ENCODE results near the gene CGGBP1.

The CGGBP1 gene

GRCh38 chr3:88084097-88084501 is 25.3 kb upstream of the CGGBP1 start:
- ChIA-PET POLR2A (no interaction called here), CTCF (interaction anchor here (1.5 to 1.6 kb wide), 2 partner anchors 27 to 29 kb away, joined by 3 to 4 read pairs; no protein-coding TSS in a partner anchor)
- no peak overlapping the region for H3K4me3 ChIP-seq (ENCODE audit: low read depth, low read length)
- TF ChIP-seq CTCF (IDR thresholded peaks at IDR 0.05; ENCODE audit: insufficient read depth, low read length, missing control alignments), result no peak
- DNase-seq (ENCODE audit: low read depth, low spot score), result no peak

- H3K4me3 ChIP-seq (ENCODE audit: low read depth, low read length), result no peak overlapping the region
- ChIA-PET CTCF (no interaction called here), POLR2A (no interaction called here)
- no peak for DNase-seq (ENCODE audit: low read depth, low spot score)
- no peak for TF ChIP-seq CTCF (IDR thresholded peaks at IDR 0.05; ENCODE audit: insufficient read depth, low read length, missing control alignments)
Observed at GRCh38 chr3:88082854-88083253, 24.0 kb upstream of the CGGBP1 start.

GRCh38 chr3:88078932-88079331 is 20.1 kb upstream of the CGGBP1 start:
- no peak overlapping the region for H3K4me3 ChIP-seq (ENCODE audit: low read depth, low read length)
- no peak for DNase-seq (ENCODE audit: low read depth, low spot score)
- no peak for TF ChIP-seq CTCF (IDR thresholded peaks at IDR 0.05; ENCODE audit: insufficient read depth, low read length, missing control alignments)
- CTCF ChIA-PET, result interaction anchor here (0.7 to 0.9 kb wide), 2 partner anchors 18 to 35 kb away, joined by 3 to 4 read pairs; no protein-coding TSS in a partner anchor
- POLR2A ChIA-PET, result no interaction called here

- no peak for TF ChIP-seq CTCF (IDR thresholded peaks at IDR 0.05; ENCODE audit: insufficient read depth, low read length, missing control alignments)
- H3K4me3 ChIP-seq (ENCODE audit: low read depth, low read length), result no peak overlapping the region
- CTCF ChIA-PET, result interaction anchor here (0.9 kb wide), 1 partner anchor 37 kb away, joined by 5 read pairs; no protein-coding TSS in a partner anchor
- POLR2A ChIA-PET, result no interaction called here
- no peak for DNase-seq (ENCODE audit: low read depth, low spot score)
Observed at GRCh38 chr3:88076712-88077111, 17.9 kb upstream of the CGGBP1 start.

GRCh38 chr3:88075497-88075896 is 16.7 kb upstream of the CGGBP1 start:
- no peak for DNase-seq (ENCODE audit: low read depth, low spot score)
- ChIA-PET CTCF (no interaction called here), POLR2A (no interaction called here)
- TF ChIP-seq CTCF (IDR thresholded peaks at IDR 0.05; ENCODE audit: insufficient read depth, low read length, missing control alignments), result no peak
- H3K4me3 ChIP-seq (ENCODE audit: low read depth, low read length), result no peak overlapping the region

- H3K4me3 ChIP-seq (ENCODE audit: low read depth, low read length), result no peak overlapping the region
- TF ChIP-seq CTCF (IDR thresholded peaks at IDR 0.05; ENCODE audit: insufficient read depth, low read length, missing control alignments), result no peak
- ChIA-PET POLR2A (no interaction called here), CTCF (no interaction called here)
- no peak for DNase-seq (ENCODE audit: low read depth, low spot score)
Observed at GRCh38 chr3:88075072-88075471, 16.3 kb upstream of the CGGBP1 start.
